ACC112 (cell line): ENCODE data around the gene ADGRF3.
"Not testable (repeated sequence)": the region's sequence is repeated elsewhere in the genome, so short reads cannot be mapped to it uniquely, and the experiment has no call there.

Experiments
- H2AFZ ChIP-seq: fragments of 200-600 bp; sonication (generic); one replicate; pipeline ENCODE4 v1.6.0; 2017; ENCODE audit warnings: antibody characterized with exemption, low read length; ENCODE audit not compliant: unreplicated experiment
- H3K27ac ChIP-seq: fragments of 200-600 bp; sonication (generic); 2 replicates; pipeline ENCODE4 v1.5.1; 2014; ENCODE audit warnings: low read depth, mild to moderate bottlenecking, antibody characterized with exemption, low read length, moderate library complexity
- H3K27me3 ChIP-seq: fragments of 200-600 bp; sonication (generic); 2 replicates; pipeline ENCODE4 v1.6.1; 2014; ENCODE audit warnings: mild to moderate bottlenecking, antibody characterized with exemption, low read length, moderate library complexity, mixed read lengths; ENCODE audit not compliant: insufficient read depth
- H3K36me3 ChIP-seq: fragments of 200-600 bp; sonication (generic); 2 replicates; pipeline ENCODE4 v1.6.1; 2016; ENCODE audit warnings: mild to moderate bottlenecking, antibody characterized with exemption, low read length, moderate library complexity, mixed read lengths; ENCODE audit not compliant: insufficient read depth
- H3K4me1 ChIP-seq: fragments of 200-600 bp; sonication (generic); one replicate; pipeline ENCODE4 v1.6.1; 2016; ENCODE audit warnings: low read length, mixed read lengths; ENCODE audit not compliant: insufficient read depth, unreplicated experiment, control insufficient read depth
- H3K4me3 ChIP-seq: fragments of 200-600 bp; sonication (generic); 2 replicates; pipeline ENCODE4 v1.5.1; 2014; ENCODE audit warnings: mild to moderate bottlenecking, low read depth, low read length
- H3K79me2 ChIP-seq: fragments of 200-600 bp; sonication (generic); one replicate; pipeline ENCODE4 v1.6.0; 2016; ENCODE audit warnings: low read length; ENCODE audit not compliant: control insufficient read depth, unreplicated experiment, insufficient read depth

Gene ADGRF3

GRCh38 chr2:26318950-26319349 lies 27.6 kb downstream of the ADGRF3 start:
- no peaks in the 10 kb centered on the region for H3K36me3 ChIP-seq
- no peaks in the 10 kb centered on the region for H3K79me2 ChIP-seq
- H3K4me3 ChIP-seq = no peak overlapping the region
- no peak overlapping the region for H3K27ac ChIP-seq
- no peaks in the 10 kb centered on the region for H3K27me3 ChIP-seq
- H2AFZ ChIP-seq = no peak overlapping the region
- H3K4me1 ChIP-seq = no peaks in the 10 kb centered on the region

GRCh38 chr2:26317377-26318105 lies 29.0 kb downstream of the ADGRF3 start:
- Histone ChIP-seq H3K79me2 (no peaks in the 10 kb centered on the region), H3K4me1 (no peaks in the 10 kb centered on the region), H3K27ac (no peak overlapping the region), H3K36me3 (no peaks in the 10 kb centered on the region), H2AFZ (no peak overlapping the region), H3K4me3 (no peak overlapping the region), H3K27me3 (no peaks in the 10 kb centered on the region)

GRCh38 chr2:26316845-26317244 lies 29.7 kb downstream of the ADGRF3 start:
- Histone ChIP-seq H3K27me3 (no peaks in the 10 kb centered on the region), H3K4me1 (no peaks in the 10 kb centered on the region), H3K27ac (no peak overlapping the region), H3K4me3 (no peak overlapping the region), H3K36me3 (no peaks in the 10 kb centered on the region), H2AFZ (no peak overlapping the region), H3K79me2 (no peaks in the 10 kb centered on the region)

GRCh38 chr2:26316041-26316440 lies 30.5 kb downstream of the ADGRF3 start:
- Histone ChIP-seq H2AFZ (no peak overlapping the region), H3K27me3 (no peaks in the 10 kb centered on the region), H3K4me3 (no peak overlapping the region), H3K4me1 (no peaks in the 10 kb centered on the region), H3K79me2 (no peaks in the 10 kb centered on the region), H3K36me3 (no peaks in the 10 kb centered on the region), H3K27ac (no peak overlapping the region)

GRCh38 chr2:26314243-26314642 lies 32.3 kb downstream of the ADGRF3 start:
- no peak overlapping the region for H3K27ac ChIP-seq
- H3K4me1 ChIP-seq = no peaks in the 10 kb centered on the region
- no peaks in the 10 kb centered on the region for H3K79me2 ChIP-seq
- no peak overlapping the region for H3K4me3 ChIP-seq
- no peak overlapping the region for H2AFZ ChIP-seq
- H3K27me3 ChIP-seq = no peaks in the 10 kb centered on the region
- H3K36me3 ChIP-seq = no peaks in the 10 kb centered on the region

- Histone ChIP-seq H2AFZ (no peak overlapping the region), H3K4me1 (no peaks in the 10 kb centered on the region), H3K4me3 (no peak overlapping the region), H3K27ac (no peak overlapping the region), H3K79me2 (no peaks in the 10 kb centered on the region), H3K27me3 (no peaks in the 10 kb centered on the region), H3K36me3 (no peaks in the 10 kb centered on the region)
Observed at GRCh38 chr2:26313446-26313845, 33.1 kb downstream of the ADGRF3 start.

- H2AFZ ChIP-seq = no peak overlapping the region
- no peaks in the 10 kb centered on the region for H3K36me3 ChIP-seq
- H3K79me2 ChIP-seq = no peaks in the 10 kb centered on the region
- no peak overlapping the region for H3K4me3 ChIP-seq
- no peaks in the 10 kb centered on the region for H3K27me3 ChIP-seq
- H3K27ac ChIP-seq = no peak overlapping the region
- H3K4me1 ChIP-seq = no peaks in the 10 kb centered on the region
Observed at GRCh38 chr2:26312471-26312870, 34.1 kb downstream of the ADGRF3 start.

- H3K4me3 ChIP-seq = no peak overlapping the region
Observed at GRCh38 chr2:26309921-26310320, 36.7 kb downstream of the ADGRF3 start.

GRCh38 chr2:26305540-26305939 lies 41.0 kb downstream of the ADGRF3 start:
- Histone ChIP-seq H3K4me3 (no peak overlapping the region), H3K79me2 (no peaks in the 10 kb centered on the region), H3K27ac (no peak overlapping the region), H3K36me3 (no peaks in the 10 kb centered on the region), H3K27me3 (no peaks in the 10 kb centered on the region), H3K4me1 (peaks cover 4% of the 10 kb centered on the region), H2AFZ (no peak overlapping the region)

More at GRCh38 chr2:26309921-26310320, 36.7 kb downstream of the ADGRF3 start:
- Histone ChIP-seq H3K79me2 (no peaks in the 10 kb centered on the region), H3K36me3 (no peaks in the 10 kb centered on the region), H3K27me3 (no peaks in the 10 kb centered on the region), H2AFZ (no peak overlapping the region), H3K27ac (no peak overlapping the region), H3K4me1 (no peaks in the 10 kb centered on the region)

GRCh38 chr2:26305094-26305493 lies 41.5 kb downstream of the ADGRF3 start:
- not testable (repeated sequence) for H2AFZ ChIP-seq, H3K27ac ChIP-seq, H3K4me3 ChIP-seq, H3K79me2 ChIP-seq, H3K4me1 ChIP-seq, H3K36me3 ChIP-seq, H3K27me3 ChIP-seq

GRCh38 chr2:26302846-26303245 lies 43.7 kb downstream of the ADGRF3 start:
- Histone ChIP-seq H2AFZ (no peak overlapping the region), H3K27me3 (no peaks in the 10 kb centered on the region), H3K27ac (no peak overlapping the region), H3K79me2 (no peaks in the 10 kb centered on the region), H3K36me3 (no peaks in the 10 kb centered on the region), H3K4me3 (no peak overlapping the region), H3K4me1 (peaks cover 8% of the 10 kb centered on the region)
